ENCODE data around the gene GALNT16.

GRCh38 chr14:69252851-69253250 is 7.1 kb upstream of the GALNT16 start:
- TF ChIP-seq, protein P1, sequence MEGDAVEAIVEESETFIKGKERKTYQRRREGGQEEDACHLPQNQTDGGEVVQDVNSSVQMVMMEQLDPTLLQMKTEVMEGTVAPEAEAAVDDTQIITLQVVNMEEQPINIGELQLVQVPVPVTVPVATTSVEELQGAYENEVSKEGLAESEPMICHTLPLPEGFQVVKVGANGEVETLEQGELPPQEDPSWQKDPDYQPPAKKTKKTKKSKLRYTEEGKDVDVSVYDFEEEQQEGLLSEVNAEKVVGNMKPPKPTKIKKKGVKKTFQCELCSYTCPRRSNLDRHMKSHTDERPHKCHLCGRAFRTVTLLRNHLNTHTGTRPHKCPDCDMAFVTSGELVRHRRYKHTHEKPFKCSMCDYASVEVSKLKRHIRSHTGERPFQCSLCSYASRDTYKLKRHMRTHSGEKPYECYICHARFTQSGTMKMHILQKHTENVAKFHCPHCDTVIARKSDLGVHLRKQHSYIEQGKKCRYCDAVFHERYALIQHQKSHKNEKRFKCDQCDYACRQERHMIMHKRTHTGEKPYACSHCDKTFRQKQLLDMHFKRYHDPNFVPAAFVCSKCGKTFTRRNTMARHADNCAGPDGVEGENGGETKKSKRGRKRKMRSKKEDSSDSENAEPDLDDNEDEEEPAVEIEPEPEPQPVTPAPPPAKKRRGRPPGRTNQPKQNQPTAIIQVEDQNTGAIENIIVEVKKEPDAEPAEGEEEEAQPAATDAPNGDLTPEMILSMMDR (IDR thresholded peaks at IDR 0.05; ENCODE audit: insufficient read depth, low read depth, low read length): no peak
- TF ChIP-seq EZH2 (IDR thresholded peaks at IDR 0.05; ENCODE audit: insufficient read depth, low read length): no peak

Data from astrocyte (in vitro differentiated cells and primary cell).